ENCODE measurements around the gene SUCLG2.

Gene SUCLG2

DNA sequence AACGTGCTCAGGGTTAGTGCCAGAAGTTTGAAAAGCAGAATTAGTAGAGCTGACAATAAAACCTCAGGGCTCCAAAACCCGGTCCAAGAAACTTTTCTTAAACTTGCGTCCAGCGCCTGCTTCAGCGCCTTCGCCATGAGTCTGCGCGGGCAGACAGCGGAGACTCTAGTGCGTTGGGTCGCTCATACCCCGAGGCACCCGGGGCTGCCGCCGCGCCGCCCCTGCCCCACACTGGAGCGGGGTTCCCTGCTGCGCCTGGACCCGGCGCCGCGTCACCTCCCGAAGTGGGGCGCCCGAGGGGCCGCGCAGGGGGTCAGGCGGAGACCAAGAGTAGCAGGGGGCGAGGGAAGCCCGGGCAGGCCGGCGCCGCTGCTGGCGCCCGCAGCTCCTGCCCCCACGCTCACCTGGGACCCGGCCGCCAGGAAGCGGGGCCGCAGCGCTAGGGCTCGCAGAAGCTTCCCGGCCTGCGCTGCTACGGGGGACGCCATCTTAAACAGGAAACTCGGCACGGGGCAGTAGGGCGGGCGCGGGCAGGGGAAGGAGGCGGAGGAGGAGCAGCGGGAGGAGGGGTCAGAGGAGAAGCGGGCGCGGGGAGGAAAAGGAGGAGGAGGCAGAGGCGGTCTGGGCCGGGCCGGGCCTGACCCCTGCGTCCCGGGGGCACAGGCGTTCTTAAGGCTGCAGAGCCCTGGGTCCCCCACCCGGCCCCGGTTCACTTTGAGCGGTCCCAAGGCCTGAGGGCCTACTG is at the start of gene SUCLG2:
Gene SUCLG2, minus strand, starts transcription at position 514 of the 745 bp plus-strand sequence. Its CDS starts 26 bp downstream, at position 488.
- peak; percentile 88 for DNase-seq (ENCODE audit: low spot score)

GRCh38 chr3:67700596-67700995 is 46.2 kb upstream of the SUCLG2 start:
- DNase-seq (ENCODE audit: low spot score) = no peak

GRCh38 chr3:67699882-67700281 is 45.5 kb upstream of the SUCLG2 start:
- no peak for DNase-seq (ENCODE audit: low spot score)

DNA sequence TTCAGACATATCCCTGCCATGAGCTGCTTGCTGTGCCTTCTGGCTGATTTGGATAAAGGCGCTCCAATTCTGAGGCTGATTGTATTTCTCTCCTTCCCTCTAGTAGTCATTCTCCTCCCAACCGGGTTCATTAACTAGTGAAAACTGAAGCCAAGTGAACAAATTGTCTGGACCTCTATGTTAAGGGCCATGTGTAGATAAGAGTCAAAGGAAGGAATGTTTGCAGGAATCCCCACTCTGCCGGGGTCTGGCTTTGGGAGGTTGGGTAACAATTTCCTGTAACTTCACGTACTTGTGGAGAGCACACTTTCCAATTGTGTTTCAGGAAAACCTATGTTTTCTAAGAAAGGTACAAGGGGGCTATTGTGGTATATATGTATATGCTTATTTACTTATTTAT is 38.2 kb upstream of the SUCLG2 start:
- DNase-seq (ENCODE audit: low spot score) = no peak

DNA sequence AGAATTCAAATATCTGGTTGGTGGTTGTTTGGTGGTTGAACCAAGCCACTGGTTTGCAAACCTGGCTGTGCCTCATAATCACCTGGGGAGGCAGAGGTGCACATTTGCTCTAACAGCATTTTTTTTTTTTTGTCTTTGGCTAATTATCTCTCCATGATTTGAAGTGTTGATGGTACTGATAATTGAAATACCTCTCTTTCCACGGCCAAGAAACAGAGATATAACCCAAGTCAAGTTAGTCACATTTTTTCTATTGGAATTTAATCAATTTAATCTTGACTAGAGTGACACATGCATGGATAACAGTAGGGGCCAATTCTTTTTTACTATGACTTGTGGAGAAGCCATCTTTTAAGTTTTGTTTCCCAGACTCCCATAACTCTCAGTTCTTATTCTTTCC is 37.5 kb upstream of the SUCLG2 start:
- DNase-seq (ENCODE audit: low spot score) = no peak

DNA sequence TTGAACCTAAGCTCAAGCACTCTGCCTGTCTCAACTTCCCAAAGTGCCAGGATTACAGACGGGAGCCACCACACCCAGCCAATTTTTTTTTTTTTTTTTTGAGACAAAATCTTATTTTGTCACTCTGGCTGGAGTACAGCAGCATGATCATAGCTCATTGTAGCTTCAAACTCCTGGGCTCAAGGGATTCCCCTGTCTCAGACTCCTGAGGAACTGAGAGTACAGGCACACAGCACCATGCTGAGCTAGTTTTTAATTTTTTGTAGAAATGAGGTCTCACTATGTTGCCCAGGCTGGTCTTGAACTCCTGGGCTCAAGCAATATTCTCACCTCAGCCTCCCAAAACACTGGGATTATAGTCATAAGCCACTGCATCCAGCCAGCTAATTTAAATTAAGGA is 36.8 kb upstream of the SUCLG2 start:
- no peak for DNase-seq (ENCODE audit: low spot score)

DNA sequence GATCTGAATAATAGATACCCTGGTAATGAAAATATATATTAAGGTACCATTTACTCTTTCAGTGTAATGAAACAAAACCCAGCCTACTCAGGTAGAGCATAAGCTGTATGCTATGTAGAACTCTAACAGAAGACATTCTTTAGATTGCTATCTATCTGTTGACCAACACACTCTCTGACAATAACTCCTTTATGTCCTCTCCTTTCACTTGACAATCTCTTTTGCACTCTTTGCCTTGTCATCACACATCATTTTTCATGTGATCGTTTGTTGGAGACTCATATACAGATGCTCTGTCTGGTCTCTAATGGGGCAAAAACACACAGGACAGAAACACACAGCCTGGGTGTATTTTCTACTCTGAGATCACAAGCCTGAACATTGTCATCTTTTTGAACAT is 35.4 kb upstream of the SUCLG2 start:
- DNase-seq (ENCODE audit: low spot score) = no peak

DNA sequence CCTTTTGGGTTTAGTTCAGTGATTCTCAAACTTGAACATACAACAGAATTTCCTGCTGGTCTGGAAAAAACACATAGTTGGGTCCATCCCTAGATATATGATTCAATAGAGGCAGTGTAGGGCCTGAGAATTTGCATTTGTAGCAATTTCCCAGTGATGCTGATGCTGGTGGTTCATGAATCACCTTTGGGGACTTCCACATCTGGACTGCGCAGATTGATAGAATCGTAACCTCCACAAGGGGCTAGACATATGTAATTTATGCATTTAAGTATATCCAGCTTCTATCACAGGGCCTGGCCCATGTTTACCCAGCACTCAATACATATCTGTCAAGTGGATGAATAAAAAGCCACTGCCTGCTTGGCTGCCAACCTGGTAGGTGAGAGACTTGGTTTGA is 33.8 kb upstream of the SUCLG2 start:
- no peak for DNase-seq (ENCODE audit: low spot score)

DNA sequence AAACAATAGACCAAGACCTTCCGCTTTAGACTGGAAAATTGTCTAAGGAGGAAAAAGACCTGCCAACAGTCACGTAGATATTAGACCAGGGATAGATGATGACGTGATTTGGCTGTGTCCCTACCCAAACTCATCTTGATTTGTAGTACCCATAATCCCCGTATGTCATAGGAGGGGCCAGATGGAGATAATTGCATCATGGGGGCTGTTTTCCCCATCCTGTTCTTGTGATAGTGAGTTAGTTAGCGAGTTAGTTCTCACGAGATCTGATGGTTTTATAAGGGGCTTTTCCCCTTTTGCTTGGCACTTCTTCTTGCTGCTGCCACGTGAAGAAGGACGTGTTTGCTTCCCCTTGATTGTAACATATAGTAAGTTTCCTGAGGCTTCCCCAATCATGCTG is 31.7 kb upstream of the SUCLG2 start:
- DNase-seq (ENCODE audit: low spot score) = no peak

DNA sequence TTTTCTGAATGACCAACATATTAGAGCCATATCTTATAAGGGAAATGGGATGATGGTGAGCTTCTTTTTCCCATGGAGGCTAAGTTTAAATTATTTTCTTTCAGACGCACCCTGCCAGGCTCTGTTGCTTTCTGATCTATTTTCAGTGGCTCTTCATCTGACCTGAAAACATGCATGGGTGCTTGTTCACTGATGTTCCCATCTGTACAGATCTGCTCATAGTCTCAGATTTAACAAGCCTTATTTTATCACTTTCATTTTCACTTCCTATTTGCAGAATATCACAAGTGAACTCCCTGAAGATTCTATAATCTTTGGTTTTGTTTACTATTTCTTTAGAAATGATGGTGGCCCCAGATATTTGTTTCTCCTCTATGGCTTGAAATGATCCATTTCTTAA is 31.1 kb upstream of the SUCLG2 start:
- DNase-seq (ENCODE audit: low spot score) = no peak

- no peak for DNase-seq (ENCODE audit: low spot score)
These were observed 29.8 kb upstream of the SUCLG2 start for GRCh38 chr3:67684211-67684610.

DNA sequence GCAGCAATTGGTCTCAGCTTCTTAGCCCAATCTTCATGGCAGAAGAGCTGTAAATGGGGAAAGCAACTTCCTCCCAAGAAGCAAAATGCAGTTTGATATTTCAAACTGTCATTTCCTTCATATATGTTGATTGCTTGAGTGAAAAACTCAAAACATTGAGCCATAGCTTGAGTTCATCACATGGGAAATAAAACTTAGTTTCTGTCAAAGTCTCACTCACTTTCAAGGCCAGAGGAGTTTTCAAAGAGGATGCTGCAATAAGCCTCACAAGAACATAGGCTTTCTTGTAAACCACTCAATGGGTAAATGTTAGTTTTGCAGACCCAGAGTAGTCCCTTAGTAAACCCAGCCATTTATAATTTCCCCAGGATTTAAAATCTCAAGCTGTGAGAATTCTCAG is 29.1 kb upstream of the SUCLG2 start:
- no peak for DNase-seq (ENCODE audit: low spot score)

DNA sequence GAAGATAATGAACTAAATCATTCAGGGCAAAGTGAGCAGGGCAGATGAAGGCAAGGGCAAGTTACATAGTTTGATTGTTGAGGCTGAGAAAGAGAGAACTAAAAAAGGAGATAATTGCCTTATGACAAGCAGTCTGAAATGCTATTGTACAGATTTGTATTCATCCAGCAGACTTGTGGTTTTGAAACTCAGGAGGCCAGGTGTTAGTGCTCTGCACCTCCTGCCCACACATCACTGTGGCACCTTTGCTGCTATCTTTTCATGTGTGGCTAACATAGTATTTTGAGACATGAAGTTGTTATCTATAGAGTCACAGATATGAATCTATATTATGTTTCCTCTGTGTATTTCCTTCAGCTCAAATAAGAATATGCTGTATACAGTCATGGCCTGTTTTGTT is 24.3 kb upstream of the SUCLG2 start:
- no peak for DNase-seq (ENCODE audit: low spot score)

DNA sequence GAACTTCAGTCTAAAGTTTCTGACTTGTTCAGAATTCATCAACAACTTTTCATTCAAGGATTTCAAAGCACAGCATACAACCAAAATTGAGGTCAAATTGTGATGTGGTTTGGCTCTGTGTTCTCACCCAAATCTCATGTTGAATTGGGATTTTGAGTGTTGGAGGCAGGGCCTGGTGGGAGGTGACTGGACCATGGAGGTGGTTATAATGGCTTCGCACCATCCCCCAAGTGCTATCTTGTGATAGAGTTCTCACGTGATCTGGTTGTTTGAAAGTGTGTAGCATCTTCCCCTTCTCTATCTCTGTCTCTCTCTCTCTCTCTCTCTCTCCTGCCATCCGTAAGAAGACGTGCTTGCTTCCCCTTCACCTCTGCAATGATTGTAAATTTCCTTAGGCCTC is 19.6 kb upstream of the SUCLG2 start:
- no peak for DNase-seq (ENCODE audit: low spot score)

GRCh38 chr3:67662733-67663132 is 8.3 kb upstream of the SUCLG2 start:
- DNase-seq (ENCODE audit: low spot score) = no peak

DNA sequence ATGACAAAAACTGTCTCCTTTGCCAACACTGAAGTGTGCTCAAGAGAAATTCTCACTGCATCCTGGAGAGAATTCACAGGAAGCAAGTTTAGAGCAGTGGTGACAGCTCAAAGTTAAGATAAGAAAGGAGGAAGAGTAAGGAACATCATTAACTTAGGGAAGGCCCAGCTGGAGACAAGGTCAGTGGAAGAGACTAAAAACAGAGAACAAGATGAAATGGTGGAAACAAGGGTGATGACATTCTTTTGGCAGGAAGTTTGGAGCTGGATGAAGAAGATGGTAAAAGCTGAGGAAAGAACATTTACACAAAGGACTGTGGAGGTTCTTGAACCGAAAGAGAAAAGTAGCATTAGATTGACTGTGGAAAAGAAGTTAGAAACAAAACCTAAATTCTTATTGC is 6.7 kb upstream of the SUCLG2 start:
- DNase-seq (ENCODE audit: low spot score) = no peak

DNA sequence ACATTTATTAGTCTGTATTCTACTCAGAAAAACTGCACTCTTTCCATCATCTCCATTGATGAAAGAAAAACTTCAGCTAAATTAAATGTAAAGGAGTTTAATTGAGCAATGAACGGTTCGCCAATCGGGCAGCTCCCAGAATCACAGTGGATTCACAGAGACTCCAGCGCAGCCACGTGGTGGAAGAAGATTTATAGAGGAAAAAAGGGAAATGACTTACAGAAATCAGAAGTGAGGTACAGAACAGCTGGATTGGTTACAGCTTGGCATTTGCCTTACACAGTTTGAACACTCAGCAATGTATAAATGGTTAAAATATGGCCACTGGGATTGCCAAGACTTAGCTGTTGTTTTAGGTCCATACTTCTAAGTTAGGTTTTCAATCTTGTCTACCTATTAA is 2.8 kb upstream of the SUCLG2 start:
- no peak for DNase-seq (ENCODE audit: low spot score)

- no peak for DNase-seq (ENCODE audit: low spot score)
These were observed 2.2 kb upstream of the SUCLG2 start for GRCh38 chr3:67656614-67657013.

- DNase-seq (ENCODE audit: low spot score) = peak; percentile 15
These were observed 1.1 kb upstream of the SUCLG2 start for GRCh38 chr3:67655364-67656121.

- no peak for DNase-seq (ENCODE audit: low spot score)
These were observed 399 bp upstream of the SUCLG2 start for GRCh38 chr3:67654844-67655177.

DNA sequence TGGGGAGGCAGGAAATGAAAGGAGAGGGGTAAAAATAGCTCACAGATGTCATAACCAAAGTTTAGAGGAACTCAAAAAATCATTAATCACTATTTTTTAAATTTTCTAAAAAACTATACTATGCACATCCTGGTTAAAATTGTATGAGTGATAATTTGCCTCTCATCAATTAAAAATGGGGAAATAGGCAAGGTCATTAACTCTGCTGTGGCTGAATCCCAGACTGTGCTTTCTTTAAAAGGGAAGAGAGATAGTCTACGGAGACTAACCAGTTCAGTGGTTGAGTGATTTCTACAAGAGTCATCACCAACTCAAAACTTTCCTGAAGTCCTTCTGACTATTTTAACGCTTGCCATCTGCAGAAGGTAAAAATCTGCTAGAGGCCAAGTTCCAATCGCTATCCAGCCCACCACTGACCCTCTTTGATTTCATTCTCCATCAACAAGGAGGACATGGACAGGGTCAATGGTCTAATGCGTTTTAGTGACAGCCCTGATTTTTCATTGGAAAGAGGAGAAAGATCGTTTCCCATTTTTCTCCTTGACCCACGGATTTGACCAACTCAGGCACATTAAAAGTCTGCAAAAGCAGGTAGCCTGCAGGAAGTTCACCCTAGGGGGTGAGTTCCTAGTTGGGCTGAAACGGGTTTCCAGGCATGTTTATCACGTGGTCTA is 850 bp downstream of the SUCLG2 start:
- peak; percentile 73 for DNase-seq (ENCODE audit: low spot score)

DNA sequence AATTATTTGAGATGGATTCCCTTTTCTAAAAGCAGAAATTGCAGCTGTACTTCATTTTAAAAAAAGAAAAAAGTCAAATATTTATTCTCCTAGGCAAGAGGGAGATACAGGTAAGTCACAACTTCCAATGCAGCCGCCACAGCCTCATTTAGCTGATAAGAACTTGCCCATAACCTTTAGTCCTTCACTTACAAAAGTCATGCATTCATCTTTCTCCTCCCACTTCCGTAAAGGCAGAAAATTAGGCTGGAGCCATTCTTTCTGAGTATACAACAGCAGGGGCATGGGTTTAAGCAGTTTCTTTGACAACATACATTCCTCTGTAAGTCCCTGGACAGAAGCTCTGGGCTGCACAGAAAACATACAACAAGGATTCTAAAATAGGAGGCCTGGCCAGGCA is 4.3 kb downstream of the SUCLG2 start:
- DNase-seq (ENCODE audit: low spot score) = no peak

GRCh38 chr3:67649681-67650080 is 4.7 kb downstream of the SUCLG2 start:
- DNase-seq (ENCODE audit: low spot score) = no peak

Data from RKO (cell line).